Smooth muscle cell (in vitro differentiated cells): ENCODE results near the gene NFS1. TPM values are rescaled to one million over a fixed set of nuclear protein-coding genes. Genes with fewer than 3 reads are reported as not detected.

Experiments used
- DNase-seq: peaks from one replicate; lab custom pipeline; 2025; ENCODE audit not compliant: unreplicated experiment; lab: John Stamatoyannopoulos, UW
- H2AFZ ChIP-seq: fragments of 200-600 bp; sonication (generic); 2 replicates; pipeline ENCODE4 v1.6.0; 2016; ENCODE audit warnings: antibody characterized with exemption, low read depth, mild to moderate bottlenecking
- H3F3A ChIP-seq: fragments of 200-600 bp; sonication (generic); 2 replicates; pipeline ENCODE4 v1.6.0; 2017; ENCODE audit warnings: antibody characterized with exemption, low read depth
- H3K27ac ChIP-seq: fragments of 200-600 bp; sonication (generic); 2 replicates; pipeline ENCODE4 v1.5.1; 2016; ENCODE audit warnings: low read depth, mild to moderate bottlenecking
- H3K27me3 ChIP-seq: fragments of 200-600 bp; sonication (generic); 2 replicates; pipeline ENCODE4 v1.6.1; 2016; ENCODE audit warnings: low read depth, mild to moderate bottlenecking
- H3K36me3 ChIP-seq: fragments of 200-600 bp; sonication (generic); 2 replicates; pipeline ENCODE4 v1.5.1; 2016; ENCODE audit warnings: low read depth
- H3K4me1 ChIP-seq: fragments of 200-600 bp; sonication (generic); 2 replicates; pipeline ENCODE4 v1.5.1; 2016; ENCODE audit warnings: low read depth
- H3K4me2 ChIP-seq: fragments of 200-600 bp; sonication (generic); 2 replicates; pipeline ENCODE4 v1.6.0; 2016; ENCODE audit warnings: mild to moderate bottlenecking
- H3K4me3 ChIP-seq: fragments of 200-600 bp; sonication (generic); 2 replicates; pipeline ENCODE4 v1.5.1; 2016; ENCODE audit warnings: mild to moderate bottlenecking
- H3K79me2 ChIP-seq: fragments of 200-600 bp; sonication (generic); 2 replicates; pipeline ENCODE4 v1.6.0; 2016; ENCODE audit warnings: low read depth, mild to moderate bottlenecking
- H3K9ac ChIP-seq: fragments of 200-600 bp; sonication (generic); 2 replicates; pipeline ENCODE4 v1.6.0; 2016; ENCODE audit warnings: low read depth
- H3K9me3 ChIP-seq: fragments of 200-600 bp; sonication (generic); replicated peaks from 2 replicates; pipeline ENCODE4 v1.5.1; 2016; ENCODE audit warnings: low read depth
- H4K20me1 ChIP-seq: fragments of 200-600 bp; sonication (generic); 2 replicates; pipeline ENCODE4 v1.6.0; 2016; ENCODE audit warnings: low read depth
- CTCF ChIP-seq: fragments of 200-600 bp; sonication (generic); IDR thresholded peaks from 2 replicates; pipeline ENCODE4 v1.5.1; 2017; ENCODE audit warnings: borderline replicate concordance, mild to moderate bottlenecking, antibody characterized with exemption; ENCODE audit not compliant: insufficient read depth, poor library complexity, severe bottlenecking
- WGBS: methylation state at CpG from one replicate; pipeline ENCODE4 v1.1.7; 2016; ENCODE audit warnings: low lambda C conversion rate; 5-methylcytosine and 5-hydroxymethylcytosine counted together
- polyA plus RNA-seq: library from polyadenylated mRNA; unstranded; fragments of >200 nt; fragmentation: Nextera tagmentation; extraction: Ambion mirVana; gene quantifications from 2 replicates; pipeline ENCODE4 v1.2.1, GENCODE V29; 2016
- total RNA-seq: library from RNA; depleted of rRNA; stranded (reverse); fragments of >200 nt; gene quantifications from 2 replicates; pipeline ENCODE4 v1.2.3, GENCODE V29; 2014

The NFS1 gene
- total and polyA plus RNA-seq, 2 experiments from 2014 or later, result 25.3 to 35.1 TPM

GRCh38 chr20:35653430-35653734, 45.8 kb downstream of the NFS1 start:
- Histone ChIP-seq H2AFZ (no peak overlapping the region), H3K4me3 (no peak overlapping the region), H3K4me1 (no peaks in the 10 kb centered on the region), H3K27ac (no peak overlapping the region), H4K20me1 (peaks cover 100% of the 10 kb centered on the region), H3K79me2 (peaks cover 100% of the 10 kb centered on the region), H3K4me2 (no peak overlapping the region), H3K9me3 (no peaks in the 10 kb centered on the region), H3K27me3 (no peaks in the 10 kb centered on the region), H3K36me3 (peaks cover 4% of the 10 kb centered on the region), H3F3A (no peaks in the 10 kb centered on the region), H3K9ac (no peak overlapping the region)
- no peak for DNase-seq
- 97% methylated on average over 3 of the region's 3 CpGs for WGBS
- no peak for TF ChIP-seq CTCF

DNA sequence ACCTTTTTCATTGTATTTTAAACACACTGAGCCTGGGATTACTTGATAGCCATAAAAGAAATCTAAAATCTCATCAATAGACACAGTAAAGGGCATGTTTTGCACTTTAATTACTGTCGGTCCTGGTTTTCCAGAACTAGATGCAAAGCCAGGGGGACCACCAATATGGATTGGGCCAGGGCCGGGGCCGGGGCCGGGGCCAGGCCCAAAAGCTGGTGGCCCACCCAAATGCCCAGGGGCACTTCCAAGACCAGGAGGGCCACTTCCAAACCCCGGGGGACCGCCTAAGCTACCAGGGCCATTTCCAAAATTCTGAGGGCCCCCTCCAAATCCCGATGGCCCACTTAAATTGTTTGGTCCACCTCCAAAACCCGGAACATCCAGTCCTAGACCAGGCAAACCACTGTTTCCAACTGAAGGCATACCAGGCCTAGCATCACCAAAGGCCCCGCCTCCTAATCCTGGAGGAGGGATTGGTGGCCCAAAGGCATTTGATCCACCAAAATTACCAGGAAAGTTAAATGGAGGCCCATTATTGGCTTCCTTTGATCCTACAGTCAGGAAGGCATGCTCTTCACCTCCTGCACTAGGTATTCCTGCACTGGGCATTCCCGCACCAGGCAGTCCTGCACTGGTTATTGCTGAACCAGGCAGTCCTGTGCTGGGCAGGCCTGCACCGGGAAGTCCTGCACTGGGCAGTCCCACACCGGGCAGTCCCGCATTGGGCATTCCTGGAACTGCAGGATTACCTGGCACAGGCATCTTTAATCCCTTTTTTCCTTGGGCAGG, 46.3 kb downstream of the NFS1 start:
- Histone ChIP-seq H3K9me3 (no peaks in the 10 kb centered on the region), H3F3A (no peaks in the 10 kb centered on the region), H3K9ac (no peak overlapping the region), H2AFZ (no peak overlapping the region), H3K4me3 (no peak overlapping the region), H3K79me2 (peaks cover 100% of the 10 kb centered on the region), H3K36me3 (peaks cover 4% of the 10 kb centered on the region), H3K27me3 (no peaks in the 10 kb centered on the region), H3K4me1 (no peaks in the 10 kb centered on the region), H4K20me1 (peaks cover 100% of the 10 kb centered on the region), H3K4me2 (no peak overlapping the region), H3K27ac (no peak overlapping the region)
- no peak for DNase-seq
- TF ChIP-seq CTCF, result no peak
- WGBS, result 97% methylated on average over 13 of the region's 13 CpGs

GRCh38 chr20:35651958-35652357, 47.2 kb downstream of the NFS1 start:
- Histone ChIP-seq H3K4me1 (no peaks in the 10 kb centered on the region), H3K4me2 (no peak overlapping the region), H3K36me3 (peaks cover 4% of the 10 kb centered on the region), H3K79me2 (peaks cover 100% of the 10 kb centered on the region), H3K4me3 (no peak overlapping the region), H3F3A (no peaks in the 10 kb centered on the region), H3K27me3 (no peaks in the 10 kb centered on the region), H3K9me3 (no peaks in the 10 kb centered on the region), H3K9ac (no peak overlapping the region), H4K20me1 (peaks cover 100% of the 10 kb centered on the region), H3K27ac (no peak overlapping the region), H2AFZ (no peak overlapping the region)
- no peak for TF ChIP-seq CTCF
- DNase-seq, result no peak

- Histone ChIP-seq H3K27ac (no peak overlapping the region), H3K4me3 (no peak overlapping the region), H3K79me2 (peaks cover 100% of the 10 kb centered on the region), H3K9me3 (no peaks in the 10 kb centered on the region), H3K4me1 (no peaks in the 10 kb centered on the region), H3K36me3 (peaks cover 4% of the 10 kb centered on the region), H4K20me1 (peaks cover 100% of the 10 kb centered on the region), H3F3A (no peaks in the 10 kb centered on the region), H3K27me3 (no peaks in the 10 kb centered on the region), H3K9ac (no peak overlapping the region), H3K4me2 (no peak overlapping the region), H2AFZ (no peak overlapping the region)
- no peak for DNase-seq
- no peak for TF ChIP-seq CTCF
- WGBS, result 93% methylated on average over 3 of the region's 3 CpGs
These were observed 48.5 kb downstream of the NFS1 start for GRCh38 chr20:35650632-35651031.
